Stimulated activated CD4-positive, alpha-beta T cell treated with anti-CD3 and anti-CD28 coated beads, Interleukin-1b, Interleukin-23, amount 100 ng/mL, for 48 hours (primary cell): ENCODE results near the gene CD40.
"Not testable (repeated sequence)": the region's sequence is repeated elsewhere in the genome, so short reads cannot be mapped to it uniquely, and the experiment has no call there.

Source experiments
- DNase-seq: peaks from one replicate; pipeline ENCODE4 v3.0.0-alpha.2; 2020

Gene CD40

DNA sequence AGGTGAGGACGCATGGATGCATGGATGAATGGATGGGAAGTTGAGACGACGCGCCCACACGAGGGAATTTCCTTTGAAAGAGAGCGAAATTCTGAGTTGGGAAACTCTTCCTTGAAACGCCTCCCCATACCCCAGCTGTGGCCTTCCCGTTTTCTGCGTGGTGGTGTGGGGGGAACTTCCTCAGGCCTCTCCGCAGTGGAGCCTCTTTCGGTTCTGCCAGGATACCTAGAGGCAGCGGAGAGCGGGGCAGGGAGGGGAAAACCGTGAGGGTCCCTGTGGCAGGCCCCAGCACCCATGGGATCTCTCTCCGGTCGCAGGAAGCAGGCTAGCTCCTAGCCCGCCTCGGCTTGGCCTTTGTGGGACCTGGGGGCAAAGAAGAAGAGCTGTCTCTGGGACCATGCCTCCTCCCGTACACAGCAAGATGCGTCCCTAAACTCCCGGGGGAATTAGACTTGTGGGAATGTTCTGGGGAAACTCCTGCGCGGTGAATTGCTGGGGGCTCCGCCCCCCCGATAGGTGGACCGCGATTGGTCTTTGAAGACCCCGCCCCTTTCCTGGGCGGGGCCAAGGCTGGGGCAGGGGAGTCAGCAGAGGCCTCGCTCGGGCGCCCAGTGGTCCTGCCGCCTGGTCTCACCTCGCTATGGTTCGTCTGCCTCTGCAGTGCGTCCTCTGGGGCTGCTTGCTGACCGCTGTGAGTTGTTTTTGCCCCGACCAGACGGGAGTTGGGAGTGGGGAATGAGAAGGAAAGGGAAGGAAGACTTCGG, at the start of gene CD40:
TSS of gene CD40 (plus strand) at position 611 of the 764 bp plus-strand sequence. CDS start at position 641, 30 bp downstream.
- peak; percentile 66 for DNase-seq

DNA sequence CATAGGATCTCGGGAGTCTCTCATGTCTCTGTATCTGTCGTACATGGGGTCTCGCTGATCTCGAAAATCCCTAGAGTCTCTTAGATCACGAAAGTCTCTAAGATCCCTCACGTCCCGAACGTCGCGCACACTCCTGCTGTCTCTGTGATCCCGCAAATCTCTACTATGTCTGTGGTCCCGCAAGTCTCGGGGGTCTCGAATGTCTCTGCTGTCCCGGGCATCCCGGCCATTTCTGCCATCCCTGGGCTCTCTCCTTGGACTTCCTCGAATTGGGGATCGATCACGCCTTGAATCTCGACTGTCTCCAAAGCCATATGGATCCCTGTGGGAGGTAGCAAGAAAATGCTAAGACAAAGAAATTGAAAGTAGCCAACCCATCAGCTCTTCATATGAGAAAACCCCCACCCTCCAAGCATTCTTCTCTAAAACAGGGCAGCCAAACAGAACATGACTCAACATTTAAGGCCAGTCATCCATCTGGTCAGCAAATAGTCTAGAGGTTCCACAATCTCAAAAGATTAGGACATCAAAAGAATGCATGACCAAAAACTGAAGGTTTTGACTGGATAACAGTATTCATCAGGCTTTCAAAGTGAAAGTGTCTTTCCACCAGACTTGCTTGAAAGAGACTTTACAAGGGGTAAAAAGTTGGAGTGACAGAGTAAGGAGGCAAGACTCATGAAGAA, 47.8 kb upstream of the CD40 start:
- DNase-seq: no peak

DNA sequence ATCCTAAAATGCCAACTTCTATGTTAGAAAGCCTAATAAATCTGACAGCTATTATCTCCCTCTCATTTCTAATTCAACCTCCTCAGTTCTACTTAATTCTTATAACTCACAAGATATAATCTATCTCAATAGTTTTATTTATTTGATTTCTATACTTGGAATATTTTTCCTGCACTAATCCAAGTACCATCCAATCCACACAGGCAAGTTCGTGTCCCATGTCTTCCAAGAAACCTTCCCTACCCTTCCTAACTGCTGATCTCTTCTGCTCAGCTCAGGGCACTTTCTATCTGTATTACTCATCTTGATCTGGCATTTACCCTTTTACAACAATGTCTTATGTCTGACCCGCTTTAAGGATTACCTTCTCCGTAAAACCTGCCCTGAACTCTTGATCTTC, 46.5 kb upstream of the CD40 start:
- no peak for DNase-seq

DNA sequence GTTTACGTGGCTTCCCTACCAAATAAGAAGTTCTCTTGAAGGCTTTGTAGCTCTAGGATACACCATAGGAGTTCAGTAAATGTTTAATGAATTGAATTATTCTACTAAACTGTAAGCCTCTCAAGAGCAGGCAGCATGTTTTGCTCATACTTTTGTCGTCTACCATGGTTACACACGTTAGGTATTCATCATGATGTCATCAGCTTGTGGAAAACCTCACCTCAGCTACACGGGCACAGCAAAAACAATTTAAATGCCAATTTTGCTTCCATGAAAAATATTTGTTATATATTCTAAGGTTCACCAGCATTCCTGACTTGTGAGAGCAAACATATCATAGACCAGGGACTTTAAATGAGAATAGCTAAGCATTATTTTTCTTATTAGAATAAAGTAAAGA, 45.1 kb upstream of the CD40 start:
- DNase-seq: no peak

DNA sequence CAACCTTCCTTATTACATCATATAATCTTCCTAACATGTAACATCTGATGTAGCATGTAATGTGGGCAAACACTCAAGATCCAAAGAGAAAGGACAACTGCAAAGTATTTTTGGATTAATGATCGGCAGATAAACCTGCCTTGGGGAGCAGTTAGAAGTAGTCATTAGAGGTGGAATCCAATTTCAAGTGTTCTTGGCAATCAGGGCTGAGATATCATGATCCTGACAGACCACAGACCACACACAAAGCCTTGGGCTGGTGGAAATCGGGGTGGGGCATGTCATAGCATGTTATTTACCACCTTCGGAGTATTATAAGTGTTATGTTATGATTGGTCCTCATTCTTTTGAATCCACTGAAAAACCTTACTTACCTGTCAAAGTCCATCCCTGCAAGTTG, 44.7 kb upstream of the CD40 start:
- DNase-seq: no peak

DNA sequence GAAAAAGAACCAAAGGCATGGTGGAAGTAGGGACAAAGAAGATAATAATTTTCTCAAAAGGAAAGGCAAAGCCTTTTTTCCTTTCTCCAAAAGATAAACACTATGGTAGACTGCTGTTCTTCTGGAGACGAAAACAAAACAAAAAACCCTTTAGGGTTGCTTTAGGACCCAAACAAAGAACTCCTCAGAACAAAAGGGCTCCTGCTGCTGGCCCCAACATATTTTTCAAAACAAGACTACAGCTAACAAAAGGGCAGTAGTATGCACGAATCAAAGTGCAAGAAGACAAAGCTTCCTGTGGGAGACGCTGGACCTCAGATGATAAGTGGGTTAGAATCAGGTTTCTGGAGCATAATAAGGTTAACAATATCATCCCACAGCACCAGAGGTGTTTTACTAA, 44.1 kb upstream of the CD40 start:
- DNase-seq: no peak

DNA sequence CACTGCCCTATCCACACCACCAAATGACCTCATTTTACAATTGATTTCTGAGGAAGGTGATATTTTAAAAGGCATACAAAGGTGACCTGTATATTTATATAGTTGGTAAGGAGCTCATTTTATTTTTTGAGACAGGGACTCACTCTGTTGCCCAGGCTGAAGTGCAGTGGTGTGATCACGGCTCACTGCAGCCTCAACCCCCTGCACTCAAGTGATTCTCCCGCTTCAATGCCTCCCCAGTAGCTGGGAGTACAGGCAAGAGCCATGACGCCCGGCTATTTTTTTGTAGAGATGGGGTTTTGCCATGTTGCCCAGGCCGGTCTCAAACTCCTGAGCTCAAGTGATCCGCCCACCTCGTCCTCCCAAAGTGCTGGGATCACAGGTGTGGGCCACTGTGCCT, 41.3 kb upstream of the CD40 start:
- no peak for DNase-seq

DNA sequence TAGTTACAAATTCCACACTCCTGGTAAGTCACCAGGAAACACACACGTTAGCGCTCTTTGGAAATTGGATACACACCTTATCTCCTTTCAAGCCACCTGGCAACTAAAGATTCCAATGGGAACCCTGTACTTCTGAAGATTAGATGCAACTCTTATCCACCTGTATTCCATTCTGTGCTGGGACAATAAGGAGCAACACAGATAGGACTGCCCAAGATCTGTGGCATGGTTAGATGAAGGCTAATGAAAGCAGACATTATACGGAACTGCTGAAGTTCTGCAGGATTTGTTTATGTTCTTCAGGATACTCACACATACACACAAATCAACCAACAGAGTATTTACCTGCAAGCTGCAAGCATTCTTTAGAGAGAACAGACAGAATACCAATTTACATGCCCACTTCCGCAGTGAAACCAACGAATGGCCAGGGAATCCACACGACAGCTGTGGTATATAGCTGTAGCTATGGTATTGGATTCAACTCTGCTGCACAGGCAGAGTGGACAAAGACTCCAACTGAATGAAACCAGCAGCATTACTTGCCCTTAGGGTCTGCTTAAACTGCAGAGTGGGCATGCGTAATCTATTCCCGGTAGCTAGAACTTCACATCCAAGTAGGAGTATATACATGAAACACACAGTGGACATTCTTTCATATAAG, 40.3 kb upstream of the CD40 start:
- DNase-seq: no peak

DNA sequence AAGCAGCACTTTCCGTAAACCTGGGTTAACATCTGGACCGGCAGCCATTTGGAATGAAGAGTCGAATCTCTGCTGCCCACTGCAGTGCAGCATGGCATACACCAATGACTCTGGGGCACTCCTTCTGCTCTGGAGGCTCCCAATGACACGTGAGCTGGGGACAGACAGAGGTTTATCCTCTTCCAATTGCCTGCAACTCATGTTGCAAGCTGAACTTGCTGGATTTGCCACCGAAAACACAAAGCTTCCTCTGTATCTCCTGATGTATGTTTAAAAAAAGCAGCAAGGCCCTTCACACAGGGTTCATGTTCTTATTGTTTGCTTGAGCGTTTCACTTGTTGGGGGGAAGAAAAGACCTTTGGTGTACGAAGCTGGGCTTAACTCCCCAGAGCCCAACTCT, 39.2 kb upstream of the CD40 start:
- no peak for DNase-seq

DNA sequence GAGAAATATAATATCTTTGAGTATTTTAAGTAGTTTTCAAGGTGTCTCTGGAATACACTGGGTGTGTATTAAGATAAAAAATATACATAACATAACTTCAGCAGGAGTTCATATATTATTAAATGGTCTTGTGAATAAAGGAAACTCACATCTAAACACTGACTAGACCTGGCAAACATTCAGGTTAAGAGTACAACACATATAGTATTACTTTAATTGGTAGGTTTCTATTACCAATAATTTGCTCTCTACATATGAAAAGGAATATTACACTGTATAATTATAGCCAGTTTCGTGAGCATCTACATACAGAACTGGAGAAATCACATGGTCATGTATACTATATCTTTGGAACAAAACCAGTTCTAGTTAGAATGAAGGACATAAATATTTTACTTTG, 37.0 kb upstream of the CD40 start:
- DNase-seq: no peak

DNA sequence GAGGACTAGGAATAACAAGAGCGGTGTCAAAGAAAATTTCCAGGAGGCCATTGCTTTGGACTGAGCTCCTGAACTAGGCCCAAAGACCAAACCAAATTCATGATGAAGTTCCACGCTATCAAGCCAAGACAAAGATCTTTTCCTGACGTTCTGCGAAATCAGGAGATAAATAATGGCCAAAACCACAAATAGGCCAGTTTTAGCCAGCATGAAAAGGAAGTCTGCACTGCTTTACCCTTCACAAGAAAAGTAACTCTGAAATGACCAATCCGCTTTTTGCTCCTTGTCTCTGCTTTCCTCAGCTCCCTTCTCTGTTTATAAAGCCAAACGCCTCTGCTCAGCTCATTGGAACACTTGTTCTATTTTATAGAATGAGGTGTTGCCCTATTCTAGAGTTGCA, 35.0 kb upstream of the CD40 start:
- DNase-seq: no peak

DNA sequence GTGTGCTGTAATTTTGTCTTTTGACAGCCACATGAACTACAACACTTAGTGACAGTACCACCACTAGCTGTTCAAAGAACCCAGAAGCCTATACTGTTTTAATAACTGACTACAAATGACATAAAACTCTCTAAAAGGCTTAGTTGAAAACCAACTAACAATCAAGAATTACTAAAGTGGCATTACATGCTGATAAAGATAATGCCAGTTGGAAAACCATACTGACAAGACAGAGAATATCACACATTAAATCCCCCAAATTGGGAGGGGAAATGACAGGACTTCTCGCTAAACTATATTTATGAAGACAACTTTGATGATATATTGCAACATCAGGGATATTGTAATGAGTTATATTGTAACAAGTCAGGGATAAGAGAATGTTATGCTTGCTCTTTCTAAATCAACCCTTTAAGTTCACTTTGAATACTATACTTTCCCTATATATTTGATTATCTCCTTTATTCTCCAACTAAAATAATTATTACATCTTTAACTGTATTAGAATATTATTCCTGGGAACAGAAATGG, 34.5 kb upstream of the CD40 start:
- DNase-seq: no peak

DNA sequence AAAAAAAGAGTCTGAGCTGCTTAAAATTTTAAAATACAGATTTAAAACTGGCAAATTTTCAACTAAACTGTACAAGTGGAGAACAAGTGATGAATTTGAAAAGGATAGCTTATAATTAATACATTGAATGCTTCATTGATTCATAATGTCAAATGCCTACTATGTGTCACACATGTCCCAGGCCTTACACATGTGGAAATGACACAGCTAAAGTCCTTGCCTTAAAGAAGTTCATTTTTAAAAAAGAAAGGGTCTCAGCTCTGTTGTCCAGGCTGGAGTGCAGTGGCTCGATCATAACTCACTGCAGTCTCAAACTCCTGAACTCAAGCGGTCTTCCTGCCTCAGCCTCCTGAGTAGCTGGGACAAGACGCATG, 33.3 kb upstream of the CD40 start:
- no peak for DNase-seq

DNA sequence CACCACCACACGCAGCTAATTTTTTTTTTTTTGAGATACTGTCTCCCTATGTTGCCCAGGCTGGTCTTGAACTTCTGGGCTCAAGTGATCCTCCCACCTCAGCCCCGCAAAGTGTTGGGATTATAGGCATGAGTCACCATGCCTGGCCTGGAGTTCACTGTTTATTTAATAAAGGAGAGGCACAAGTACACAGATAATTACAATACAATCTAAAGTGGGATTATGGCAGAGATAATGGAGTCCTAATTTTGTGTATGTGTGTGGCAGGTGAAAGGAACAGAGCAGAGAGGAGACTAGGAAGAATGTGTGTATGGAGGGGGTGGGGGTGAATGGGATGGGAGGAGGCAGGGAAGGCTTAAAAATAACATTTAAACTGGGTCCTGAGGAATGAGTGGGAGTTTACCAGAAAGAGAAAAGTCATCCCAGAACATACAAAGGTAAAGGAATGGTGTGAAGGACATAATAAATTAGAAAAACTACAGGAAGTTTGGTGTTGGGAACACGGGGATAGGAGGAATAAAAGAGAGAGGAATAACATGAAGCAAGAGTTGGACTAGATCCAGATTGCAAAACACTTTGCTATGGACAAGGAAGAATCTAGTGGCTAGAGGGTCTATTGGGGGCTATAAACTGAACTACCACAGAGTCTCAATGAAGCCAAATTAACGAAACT, 32.8 kb upstream of the CD40 start:
- DNase-seq: no peak

DNA sequence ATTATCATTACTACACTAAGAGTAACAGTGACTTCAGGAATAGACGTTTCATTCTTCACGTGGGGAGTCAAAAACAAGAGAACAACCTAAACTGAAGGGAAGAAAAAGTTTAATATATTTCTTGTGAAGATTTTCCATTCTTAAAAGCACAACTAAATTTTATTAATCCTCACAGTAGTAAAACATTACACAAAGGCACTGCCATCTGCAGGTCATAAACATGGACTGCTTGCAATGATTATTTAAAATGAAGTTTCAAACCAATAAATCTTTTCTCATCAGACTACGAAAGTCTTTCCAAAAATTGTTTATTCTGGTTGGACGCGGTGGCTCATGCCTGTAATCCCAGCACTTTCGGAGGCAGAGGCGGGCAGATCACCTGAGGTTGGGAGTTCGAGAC, 31.0 kb upstream of the CD40 start:
- no peak for DNase-seq

DNA sequence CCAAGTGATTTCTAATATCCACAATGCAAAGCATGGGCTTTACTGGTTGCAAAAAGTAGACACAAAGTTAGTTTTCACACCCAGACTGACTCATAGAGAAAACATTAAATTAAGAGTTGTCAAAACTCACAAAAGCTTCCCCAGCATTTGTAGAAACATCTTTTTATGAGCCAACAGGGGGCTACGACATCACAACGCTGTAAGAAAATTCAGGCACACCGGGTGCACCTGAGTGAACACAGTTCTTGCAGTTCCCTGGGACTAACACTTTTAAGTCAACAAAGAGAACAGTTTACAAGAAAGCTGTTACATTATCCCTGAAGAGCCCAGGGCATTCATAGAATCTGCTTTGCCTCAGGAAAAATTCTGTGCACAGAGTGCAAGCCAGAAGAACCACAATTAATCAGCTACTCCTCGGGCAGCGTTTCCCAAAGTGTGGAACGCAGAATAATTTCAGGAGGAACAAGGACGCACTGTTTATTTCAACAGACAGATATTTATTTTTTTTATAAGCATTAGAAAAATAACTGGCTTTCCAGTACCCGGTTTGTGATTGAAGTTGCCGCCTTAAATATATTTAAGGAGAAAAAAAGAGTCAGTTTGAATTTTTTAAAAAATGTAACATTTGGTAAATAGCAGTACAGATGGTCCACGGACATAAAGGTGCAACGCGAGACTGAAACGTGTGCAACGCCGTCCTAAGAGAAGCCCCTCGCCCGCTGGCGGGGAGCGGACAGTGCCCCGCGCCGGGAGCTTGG, 29.5 kb upstream of the CD40 start:
- no peak for DNase-seq

DNA sequence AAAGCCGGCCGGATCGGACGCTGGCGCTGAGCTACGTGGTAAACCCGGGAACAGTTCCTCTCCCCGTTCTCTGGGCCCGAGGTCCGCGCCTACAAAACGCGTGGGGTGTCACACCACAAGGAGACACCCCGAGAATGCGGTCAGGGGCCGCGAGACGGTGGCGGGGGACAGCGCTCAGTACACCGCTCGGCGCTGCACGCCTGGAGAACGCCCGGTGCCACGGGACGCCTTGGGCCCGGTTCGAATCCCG, 29.0 kb upstream of the CD40 start:
- peak; percentile 58 for DNase-seq

DNA sequence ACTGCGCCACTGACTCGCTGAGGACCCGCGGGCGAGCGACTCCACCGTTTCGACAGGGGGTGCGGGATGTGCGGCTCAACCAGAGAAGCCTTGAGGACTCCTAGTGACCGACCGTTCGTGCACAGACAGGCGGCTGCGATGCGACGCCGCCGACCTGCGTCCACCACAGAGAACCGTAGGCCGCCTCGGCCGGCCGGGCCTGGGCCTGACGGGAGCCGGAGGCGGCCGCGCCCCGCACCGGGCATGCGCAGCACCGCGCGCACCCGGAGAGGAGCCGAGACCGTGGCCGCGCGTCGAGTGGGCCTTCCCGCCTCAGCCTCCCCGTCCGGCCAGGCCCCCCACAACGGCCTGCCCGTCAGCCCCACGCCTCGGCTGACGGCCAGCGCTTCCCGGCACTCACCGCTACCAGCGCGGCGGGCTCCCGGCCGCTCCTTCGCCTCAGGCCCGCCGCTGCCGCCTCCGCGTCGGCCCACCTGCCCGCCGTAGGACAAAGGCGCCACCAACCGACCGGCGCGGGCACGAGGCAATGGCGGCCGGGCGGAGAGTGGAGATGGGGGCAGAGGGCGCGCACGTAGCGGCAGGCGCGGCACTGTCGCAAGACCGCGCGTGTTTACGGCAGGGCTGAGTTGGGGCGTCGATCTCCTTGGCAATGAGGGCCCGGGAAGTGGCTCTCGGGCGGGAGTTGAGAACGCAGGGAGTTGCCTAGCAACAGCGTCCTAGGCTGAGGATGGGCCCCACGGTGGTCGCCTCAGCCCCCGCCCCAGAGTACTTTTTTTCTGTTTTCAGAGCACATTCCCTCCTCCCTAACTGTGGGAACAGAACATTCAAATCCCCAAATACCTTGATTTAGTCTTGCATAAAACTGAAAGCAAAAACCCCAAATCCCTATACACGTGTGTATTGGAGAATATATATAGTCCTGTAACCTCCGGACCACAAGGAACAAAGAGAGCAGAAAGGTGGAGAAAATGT, 28.4 kb upstream of the CD40 start, which contains the start of gene NCOA5:
TSS of gene NCOA5 (minus strand) at position 546 of the 972 bp plus-strand sequence. CDS start 10,538 bp downstream, outside the sequence.
- peak; percentile 95 for DNase-seq

DNA sequence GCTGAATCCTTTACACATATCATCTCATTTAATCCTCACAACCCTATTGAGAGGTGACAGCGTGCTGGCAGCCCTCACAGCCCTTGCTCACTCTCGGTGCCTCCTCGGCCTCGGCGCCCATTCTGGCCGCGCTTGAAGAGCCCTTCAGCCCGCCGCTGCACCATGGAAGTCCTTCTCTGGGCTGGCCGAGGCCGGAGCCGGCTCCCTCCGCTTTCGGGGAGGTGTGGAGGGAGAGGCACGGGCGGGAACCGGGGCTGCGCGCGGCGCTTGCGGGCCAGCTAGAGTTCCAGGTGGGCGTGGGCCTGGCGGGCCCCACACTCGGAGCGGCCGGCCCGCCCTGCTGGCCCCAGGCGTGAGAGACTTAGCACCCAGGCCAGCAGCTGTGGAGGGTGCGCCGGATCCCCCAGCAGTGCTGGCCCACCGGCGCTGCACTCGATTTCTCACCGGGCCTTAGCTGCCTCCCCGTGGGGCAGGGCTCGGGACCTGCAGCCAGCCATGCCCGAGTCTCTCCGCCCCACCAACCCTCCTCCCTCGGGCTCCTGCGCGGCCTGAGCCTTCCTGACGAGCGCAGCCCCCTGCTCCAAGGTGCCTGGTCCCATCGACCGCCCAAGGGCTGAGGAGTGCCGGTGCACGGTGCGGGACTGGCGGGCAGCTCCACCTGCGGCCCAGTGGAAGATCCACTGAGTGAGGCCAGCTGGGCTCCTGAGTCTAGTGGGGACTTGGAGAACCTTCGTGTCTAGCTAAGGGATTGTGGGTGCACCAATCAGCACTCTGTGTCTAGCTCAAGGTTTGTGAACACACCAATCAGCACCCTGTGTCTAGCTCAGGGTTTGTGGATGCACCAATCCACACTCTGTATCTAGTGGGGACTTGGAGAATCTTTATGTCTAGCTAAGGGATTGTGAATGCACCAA, 26.2 kb upstream of the CD40 start:
- not testable (repeated sequence) for DNase-seq

DNA sequence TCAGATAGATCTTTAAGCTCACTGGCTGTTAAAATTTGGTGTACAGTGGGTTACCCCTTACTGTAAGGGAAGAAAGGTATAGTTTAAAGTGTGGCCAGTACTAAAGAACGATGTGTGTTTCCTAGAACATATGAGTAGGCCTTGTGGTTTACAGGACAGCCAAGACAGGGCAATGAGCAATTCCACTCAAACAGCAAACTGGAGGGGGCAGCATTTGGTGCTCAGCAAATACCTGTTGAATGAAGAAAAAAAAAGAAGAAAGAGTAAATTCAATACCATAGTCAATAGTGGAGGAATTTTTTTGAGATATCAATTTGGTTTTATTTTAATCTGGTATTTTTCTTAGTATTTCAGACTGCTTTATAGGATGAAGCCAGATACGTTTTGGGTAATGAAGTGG, 24.6 kb upstream of the CD40 start:
- DNase-seq: no peak
